Cardiac fibroblast (primary cell): Measurements from ENCODE around the gene ELOF1.

Experiments used
- DNase-seq, 2 donors: peaks; one replicate each; pipeline versions ENCODE4 v3.0.0 to v3.0.0-alpha.2; 2010; ENCODE audit warnings: low read depth in 2 of 2
- H3K4me3 ChIP-seq, 2 donors: replicated peaks in 1 of 2; 1 replicate in 1 of 2; 2 replicates in 1 of 2; pipeline ENCODE4 v1.5.1; 2011; ENCODE audit warnings: low read depth in 2 of 2, low read length in 2 of 2, mild to moderate bottlenecking in 2 of 2, moderate library complexity in 1 of 2
- TF ChIP-seq, protein P1 (sequence below): IDR thresholded peaks from one replicate; pipeline ENCODE4 v1.5.1; 2011; ENCODE audit warnings: low read depth, mild to moderate bottlenecking, low read length, inconsistent platforms

ELOF1 gene

DNA sequence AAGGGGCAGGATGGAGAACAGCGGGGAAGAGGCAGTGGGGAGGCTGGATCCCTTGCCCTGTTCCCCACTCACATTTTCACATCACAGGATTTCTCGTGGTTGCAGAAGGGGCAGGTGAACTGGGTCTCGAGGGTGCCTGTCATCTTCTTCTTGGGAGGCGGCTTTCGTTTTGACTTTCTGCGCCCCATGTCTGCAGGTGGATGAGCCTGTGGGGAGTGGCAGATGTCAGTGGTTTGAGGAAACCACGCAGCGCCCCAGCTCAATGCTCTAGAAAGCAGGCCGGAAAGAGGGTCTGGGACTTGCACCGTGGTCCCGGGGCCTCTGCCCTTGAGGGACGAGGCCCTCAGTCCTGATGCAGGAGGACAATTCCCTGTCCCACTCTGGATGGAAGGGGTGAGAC, 4.9 kb downstream of the ELOF1 start:
- TF ChIP-seq, protein P1, sequence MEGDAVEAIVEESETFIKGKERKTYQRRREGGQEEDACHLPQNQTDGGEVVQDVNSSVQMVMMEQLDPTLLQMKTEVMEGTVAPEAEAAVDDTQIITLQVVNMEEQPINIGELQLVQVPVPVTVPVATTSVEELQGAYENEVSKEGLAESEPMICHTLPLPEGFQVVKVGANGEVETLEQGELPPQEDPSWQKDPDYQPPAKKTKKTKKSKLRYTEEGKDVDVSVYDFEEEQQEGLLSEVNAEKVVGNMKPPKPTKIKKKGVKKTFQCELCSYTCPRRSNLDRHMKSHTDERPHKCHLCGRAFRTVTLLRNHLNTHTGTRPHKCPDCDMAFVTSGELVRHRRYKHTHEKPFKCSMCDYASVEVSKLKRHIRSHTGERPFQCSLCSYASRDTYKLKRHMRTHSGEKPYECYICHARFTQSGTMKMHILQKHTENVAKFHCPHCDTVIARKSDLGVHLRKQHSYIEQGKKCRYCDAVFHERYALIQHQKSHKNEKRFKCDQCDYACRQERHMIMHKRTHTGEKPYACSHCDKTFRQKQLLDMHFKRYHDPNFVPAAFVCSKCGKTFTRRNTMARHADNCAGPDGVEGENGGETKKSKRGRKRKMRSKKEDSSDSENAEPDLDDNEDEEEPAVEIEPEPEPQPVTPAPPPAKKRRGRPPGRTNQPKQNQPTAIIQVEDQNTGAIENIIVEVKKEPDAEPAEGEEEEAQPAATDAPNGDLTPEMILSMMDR, result no peak
- DNase-seq, result no peak
- no peak overlapping the region for H3K4me3 ChIP-seq

DNA sequence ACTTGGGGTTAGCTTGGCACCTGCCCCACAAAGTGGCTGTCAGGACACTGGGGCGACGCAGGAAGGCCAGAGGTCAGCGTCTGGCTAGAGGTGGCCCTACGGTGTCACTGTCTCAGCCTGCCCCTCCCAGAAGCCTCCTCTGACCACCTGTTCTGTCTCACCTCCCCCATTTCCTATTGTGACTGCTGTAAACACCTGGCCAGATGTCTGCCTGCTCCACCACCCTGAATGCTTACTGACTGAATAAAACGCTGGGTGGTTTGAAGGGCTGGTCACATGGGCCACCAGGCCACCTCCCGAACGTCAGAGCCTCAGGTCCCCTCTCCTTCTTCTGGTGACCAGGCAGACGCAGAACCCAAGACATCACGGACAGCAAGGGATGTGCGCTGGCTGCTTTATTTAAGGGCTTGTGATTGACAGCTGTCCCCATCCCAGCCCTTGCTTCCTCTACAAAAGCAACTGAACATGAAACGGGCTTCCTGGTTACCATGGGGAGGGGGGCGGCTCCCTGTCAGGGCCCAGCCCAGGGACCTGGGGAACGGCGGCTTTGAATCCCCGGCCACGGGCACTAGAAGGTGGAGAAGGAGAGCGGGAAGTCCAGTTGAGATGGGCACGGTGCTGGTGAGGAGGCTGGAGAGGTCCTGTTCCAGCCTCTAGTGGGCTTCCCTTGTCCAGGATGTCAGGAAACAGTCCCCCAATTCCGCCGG, 6.2 kb downstream of the ELOF1 start:
- TF ChIP-seq, protein P1, result no peak
- no peak overlapping the region for H3K4me3 ChIP-seq
- DNase-seq, result no peak

DNA sequence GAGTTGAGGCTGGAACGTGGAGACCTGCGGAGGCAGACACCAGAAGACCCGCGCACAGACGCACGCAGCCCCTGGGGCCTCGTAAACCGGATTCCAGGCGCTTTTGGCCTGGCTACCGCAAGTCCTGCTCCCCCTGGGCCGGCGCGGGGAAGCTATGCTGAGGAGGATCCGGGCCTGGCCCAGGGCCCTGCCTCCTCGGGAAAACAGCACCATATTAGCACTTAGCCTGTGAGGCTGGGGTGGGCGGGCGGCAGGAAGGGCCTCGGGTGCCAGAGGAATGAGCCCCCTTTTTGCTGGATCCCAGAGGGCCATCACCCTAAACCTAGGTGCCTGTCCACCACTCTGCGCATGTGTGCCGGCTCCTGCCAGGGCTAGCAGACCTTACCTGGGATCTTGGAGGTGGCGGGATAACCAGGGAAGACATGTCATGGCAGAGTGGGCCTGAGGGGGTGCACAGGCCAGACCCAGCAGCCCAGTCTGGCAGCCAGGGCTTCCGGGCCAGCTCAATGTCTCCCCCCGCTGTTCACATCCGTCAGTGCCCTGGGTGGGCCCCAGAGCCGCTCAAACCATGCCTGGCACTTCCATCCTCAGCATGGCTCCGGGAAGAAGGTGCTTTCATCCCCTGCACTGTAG, 7.3 kb downstream of the ELOF1 start:
- TF ChIP-seq, protein P1, result peak; percentile 44
- peak in 1 of 2 donors; percentile 20 for DNase-seq
- no peak overlapping the region for H3K4me3 ChIP-seq

DNA sequence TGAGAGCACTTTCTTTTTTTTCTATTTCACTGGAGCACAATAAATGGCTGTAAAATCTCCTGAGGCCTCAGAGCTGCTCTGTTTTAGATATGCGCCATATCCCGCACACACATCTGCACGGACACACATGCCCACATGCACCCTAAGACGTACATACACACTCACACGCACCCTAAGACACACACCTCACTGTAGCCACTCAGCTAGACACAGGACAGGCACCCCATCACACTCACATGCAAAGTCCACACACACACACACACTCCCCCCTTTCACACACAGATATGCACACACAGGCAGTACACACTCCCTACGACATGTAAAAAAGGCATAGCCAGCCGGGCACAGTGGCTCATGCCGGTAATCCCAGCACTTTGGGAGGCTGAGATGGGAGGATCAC, 8.8 kb downstream of the ELOF1 start:
- TF ChIP-seq, protein P1, result no peak
- no peak overlapping the region for H3K4me3 ChIP-seq
- no peak for DNase-seq

DNA sequence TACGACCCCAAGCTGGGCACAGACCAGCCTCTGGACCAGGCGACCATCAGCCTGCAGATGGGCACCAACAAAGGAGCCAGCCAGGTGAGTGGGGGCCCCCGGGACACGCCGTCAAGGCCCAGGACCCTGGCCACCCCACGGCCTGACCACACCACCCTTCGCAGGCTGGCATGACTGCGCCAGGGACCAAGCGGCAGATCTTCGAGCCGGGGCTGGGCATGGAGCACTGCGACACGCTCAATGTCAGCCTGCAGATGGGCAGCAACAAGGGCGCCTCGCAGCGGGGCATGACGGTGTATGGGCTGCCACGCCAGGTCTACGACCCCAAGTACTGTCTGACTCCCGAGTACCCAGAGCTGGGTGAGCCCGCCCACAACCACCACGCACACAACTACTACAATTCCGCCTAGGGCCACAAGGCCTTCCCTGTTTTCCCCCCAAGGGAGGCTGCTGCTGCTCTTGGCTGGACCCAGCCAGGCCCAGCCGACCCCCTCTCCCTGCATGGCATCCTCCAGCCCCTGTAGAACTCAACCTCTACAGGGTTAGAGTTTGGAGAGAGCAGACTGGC, 9.6 kb downstream of the ELOF1 start:
- no peak overlapping the region for H3K4me3 ChIP-seq
- DNase-seq, result no peak
- TF ChIP-seq, protein P1, result no peak

DNA sequence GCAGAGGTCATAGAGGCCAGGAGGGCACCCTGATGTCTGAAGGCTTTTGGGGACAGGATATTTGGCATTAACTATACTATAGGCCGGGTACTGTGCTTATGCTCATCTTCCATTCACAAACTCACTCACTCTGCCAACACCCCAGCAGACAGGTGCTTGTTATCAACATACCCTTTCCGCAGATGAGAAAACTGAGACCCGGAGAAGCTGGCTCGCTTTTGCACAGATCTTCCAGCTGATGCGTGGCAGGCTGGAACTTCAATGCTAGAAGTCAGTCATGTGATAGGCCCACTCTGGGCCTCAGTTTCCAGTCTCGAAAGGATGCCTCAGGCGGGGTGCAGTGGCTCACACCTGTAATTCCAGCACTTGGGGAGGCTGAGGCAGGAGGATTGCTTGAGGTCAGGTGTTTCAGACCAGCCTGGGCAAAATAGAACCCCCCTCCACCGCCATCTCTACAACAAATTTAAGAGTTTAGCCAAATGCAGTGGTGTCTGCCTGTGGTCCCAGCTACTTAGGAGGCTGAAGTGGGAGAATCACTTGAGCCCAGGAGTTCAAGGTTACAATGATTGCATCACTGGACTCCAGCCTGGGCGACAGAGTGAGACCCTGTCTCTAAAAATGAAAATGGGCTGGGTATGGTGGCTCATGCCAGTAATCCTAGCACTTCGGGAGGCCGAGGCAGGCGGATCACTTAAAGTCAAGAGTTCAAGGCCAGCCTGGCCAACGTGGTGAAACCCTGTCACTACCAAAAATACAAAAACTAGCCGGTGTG, 10.9 kb downstream of the ELOF1 start:
- H3K4me3 ChIP-seq, result no peak overlapping the region
- TF ChIP-seq, protein P1, result no peak
- DNase-seq, result no peak
